Sigmoid colon (tissue), 7 donors: Measurements from ENCODE around the gene MPND. TPM values are rescaled to one million over a fixed set of nuclear protein-coding genes. Genes with fewer than 3 reads are reported as not detected.
A peak's percentile ranks its signal among the peaks of the same experiment; 100 is the strongest.

Source experiments
- DNase-seq: peaks from one replicate; pipeline ENCODE4 v3.0.0-alpha.2; 2019
- H3K27ac ChIP-seq, 4 donors: fragments of 200-600 bp; sonication (generic); one replicate each; pipeline ENCODE4 v1.5.1; 2016 to 2019; ENCODE audit warnings: mild to moderate bottlenecking in 1 of 4
- H3K27me3 ChIP-seq, 3 donors: fragments of 200-600 bp; sonication (generic); one replicate each; pipeline ENCODE4 v1.5.1; 2019; ENCODE audit warnings: mild to moderate bottlenecking in 1 of 3
- H3K36me3 ChIP-seq, 4 donors: fragments of 200-600 bp; sonication (generic); one replicate each; pipeline ENCODE4 v1.5.1; 2016 to 2019
- H3K4me1 ChIP-seq, 4 donors: fragments of 200-600 bp; sonication (generic); one replicate each; pipeline ENCODE4 v1.5.1; 2017 to 2019
- H3K4me3 ChIP-seq, 4 donors: fragments of 200-600 bp; sonication (generic); one replicate each; pipeline ENCODE4 v1.5.1; 2017 to 2019; ENCODE audit warnings: mild to moderate bottlenecking in 2 of 4, moderate library complexity in 1 of 4
- H3K9me3 ChIP-seq, 4 donors: fragments of 200-600 bp in 3 of 4; sonication (generic) in 3 of 4; one replicate each; pipeline versions ENCODE4 v1.5.1 to v1.6.1; 2013 to 2019
- EP300 ChIP-seq, 4 donors: sonication (generic); formaldehyde crosslinking; IDR thresholded peaks; one replicate each; pipeline ENCODE4 v1.6.1; 2017; ENCODE audit warnings: antibody characterized with exemption in 4 of 4
- POLR2A ChIP-seq, 2 donors: fragments of 450-650 bp; IDR thresholded peaks; one replicate each; pipeline ENCODE4 v1.6.1; 2016; ENCODE audit warnings: antibody characterized with exemption in 2 of 2, mild to moderate bottlenecking in 2 of 2, moderate library complexity in 2 of 2
- POLR2AphosphoS5 ChIP-seq, 4 donors: sonication (generic); formaldehyde crosslinking; IDR thresholded peaks; one replicate each; pipeline ENCODE4 v1.6.1; 2017; ENCODE audit warnings: antibody characterized with exemption in 4 of 4
- WGBS, 2 donors: extraction: QIAGEN DNeasy Blood & Tissue Kit; methylation state at CpG; one replicate each; pipeline ENCODE4 v1.1.7; 2013; 5-methylcytosine and 5-hydroxymethylcytosine counted together
- intact Hi-C: fragments of 100-400 bp; cut with DNase I; formaldehyde crosslinking; loops from one replicate; pipeline ENCODE4 v1.15.1; 2023
- polyA plus RNA-seq, 3 donors: library from polyadenylated mRNA; stranded (reverse); fragments of 200-250 nt; gene quantifications; one replicate each; pipeline ENCODE4 v1.2.3, GENCODE V29; 2013
- total RNA-seq, 4 donors: library from RNA; depleted of rRNA; stranded (reverse); fragments of >200 nt; gene quantifications; one replicate each; pipeline ENCODE4 v1.1.0, GENCODE V29; 2016
- TF ChIP-seq, protein P1 (sequence below), 4 experiments: fragments of 450-650 bp in 3 of 4; fragments of 200-600 bp in 1 of 4; IDR thresholded peaks; one replicate each; pipeline ENCODE4 v1.5.1; 2016 to 2019; ENCODE audit warnings: antibody characterized with exemption in 4 of 4, mild to moderate bottlenecking in 3 of 4, moderate library complexity in 2 of 4
- donor health status: healthy with polysubstance abuse.
- donor health status: Bipolar disorder and iron deficiency.
- donor health status: healthy.

The MPND gene
- total and polyA plus RNA-seq, 7 donors = 8.6 to 65.2 (median 13.3) TPM

DNA sequence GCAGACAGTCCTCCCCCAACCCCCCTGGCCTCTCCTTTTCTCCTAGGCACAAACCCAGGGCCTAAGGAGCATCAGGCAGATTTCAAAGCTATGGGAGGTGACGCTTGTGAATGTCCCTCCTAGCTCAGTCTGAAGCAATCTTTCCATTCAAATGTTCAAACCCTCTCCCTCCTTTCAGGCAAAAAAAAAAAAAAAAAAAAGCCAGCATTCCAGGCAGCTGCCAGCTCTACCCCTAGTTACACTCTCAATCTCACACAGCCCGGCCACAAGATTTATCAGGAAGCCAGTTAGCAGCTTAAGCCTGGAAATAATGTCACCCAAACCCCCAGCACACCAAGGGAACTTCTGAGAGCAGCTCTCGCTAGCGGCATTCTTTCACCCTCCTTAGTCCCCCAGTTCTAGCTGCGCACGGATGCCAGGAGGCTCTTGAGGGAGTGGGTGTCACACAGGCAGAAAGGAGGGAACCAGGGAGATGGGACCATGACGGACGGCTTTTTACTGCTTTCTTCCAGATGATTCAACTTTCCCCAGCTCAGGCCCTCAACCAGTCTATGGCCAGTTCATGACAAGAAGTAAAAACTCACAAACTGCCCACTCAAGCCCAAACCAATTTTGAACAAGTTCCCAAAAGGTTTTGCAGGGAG is 50.7 kb downstream of the MPND start:
- peaks cover 0 to 89% (median 80%) of the 10 kb centered on the region in 4 donors for H3K4me1 ChIP-seq
- intact Hi-C loops = no loop called here

DNA sequence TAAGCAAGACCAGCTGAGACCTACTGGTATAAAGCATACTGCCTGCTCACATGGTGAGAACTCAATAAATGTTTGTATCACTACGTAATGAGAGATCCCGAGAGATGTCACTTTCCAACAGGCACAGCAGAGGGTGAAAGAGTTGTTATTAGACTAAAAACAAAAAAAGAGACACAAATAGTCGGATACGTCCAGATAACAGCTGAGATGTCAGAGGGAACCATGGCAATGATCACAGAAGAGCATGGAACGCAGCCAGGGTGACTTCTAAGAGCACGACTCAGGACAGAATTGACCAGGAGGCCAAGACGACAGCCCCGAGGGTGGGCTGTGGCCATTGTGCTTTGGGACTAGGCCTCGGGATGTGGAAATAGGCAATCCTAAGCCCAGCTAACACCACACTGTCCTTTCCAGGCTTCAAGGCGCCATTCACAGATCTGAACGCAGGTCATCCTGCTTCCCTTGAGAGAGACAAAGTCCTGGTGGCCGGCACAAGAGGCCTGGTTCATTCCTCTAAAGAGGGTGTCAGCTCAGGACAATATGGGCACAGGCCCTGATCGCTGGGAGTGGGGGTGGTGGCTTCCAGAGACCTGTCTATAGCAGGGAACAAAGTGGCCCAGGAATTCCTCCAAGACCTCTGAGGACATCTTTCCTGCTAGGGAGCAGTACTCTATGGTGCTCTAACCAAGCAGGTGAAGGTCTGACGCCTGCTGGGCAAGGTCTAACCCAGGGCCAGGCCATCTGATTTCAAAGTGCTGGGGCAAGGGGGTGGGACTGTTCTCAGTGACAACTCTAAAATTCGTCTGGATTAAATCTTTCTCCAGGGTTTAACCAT is 53.8 kb downstream of the MPND start:
- no peaks in the 10 kb centered on the region for H3K9me3 ChIP-seq
- intact Hi-C loops = no loop called here
- H3K4me3 ChIP-seq = no peak overlapping the region
- peaks cover 0 to 12% (median 3%) of the 10 kb centered on the region in 4 donors for H3K36me3 ChIP-seq
- no peaks in the 10 kb centered on the region for H3K27me3 ChIP-seq
- peaks cover 0 to 78% (median 68%) of the 10 kb centered on the region in 4 donors for H3K4me1 ChIP-seq
- 88 to 89% methylated on average over 15 of the region's 15 CpGs for WGBS, 2 donors
- DNase-seq = no peak
- H3K27ac ChIP-seq = peak overlapping the region; percentile 18 to 42 (median 34)
- TF ChIP-seq EP300 (IDR thresholded peaks at IDR 0.05) (no peak), POLR2AphosphoS5 (IDR thresholded peaks at IDR 0.05) (no peak), POLR2A (IDR thresholded peaks at IDR 0.05) (no peak)
- TF ChIP-seq, protein P1, sequence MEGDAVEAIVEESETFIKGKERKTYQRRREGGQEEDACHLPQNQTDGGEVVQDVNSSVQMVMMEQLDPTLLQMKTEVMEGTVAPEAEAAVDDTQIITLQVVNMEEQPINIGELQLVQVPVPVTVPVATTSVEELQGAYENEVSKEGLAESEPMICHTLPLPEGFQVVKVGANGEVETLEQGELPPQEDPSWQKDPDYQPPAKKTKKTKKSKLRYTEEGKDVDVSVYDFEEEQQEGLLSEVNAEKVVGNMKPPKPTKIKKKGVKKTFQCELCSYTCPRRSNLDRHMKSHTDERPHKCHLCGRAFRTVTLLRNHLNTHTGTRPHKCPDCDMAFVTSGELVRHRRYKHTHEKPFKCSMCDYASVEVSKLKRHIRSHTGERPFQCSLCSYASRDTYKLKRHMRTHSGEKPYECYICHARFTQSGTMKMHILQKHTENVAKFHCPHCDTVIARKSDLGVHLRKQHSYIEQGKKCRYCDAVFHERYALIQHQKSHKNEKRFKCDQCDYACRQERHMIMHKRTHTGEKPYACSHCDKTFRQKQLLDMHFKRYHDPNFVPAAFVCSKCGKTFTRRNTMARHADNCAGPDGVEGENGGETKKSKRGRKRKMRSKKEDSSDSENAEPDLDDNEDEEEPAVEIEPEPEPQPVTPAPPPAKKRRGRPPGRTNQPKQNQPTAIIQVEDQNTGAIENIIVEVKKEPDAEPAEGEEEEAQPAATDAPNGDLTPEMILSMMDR (IDR thresholded peaks at IDR 0.05) = no peak

More for the DNA sequence above, 50.7 kb downstream of the MPND start:
- no peak for DNase-seq
- Histone ChIP-seq H3K36me3 (peaks cover 0 to 12% (median 3%) of the 10 kb centered on the region in 4 donors), H3K27ac (peak overlapping the region; percentile 42 to 84 (median 54)), H3K4me3 (no peak overlapping the region), H3K27me3 (no peaks in the 10 kb centered on the region), H3K9me3 (no peaks in the 10 kb centered on the region)
- 80 to 91% methylated on average over 8 of the region's 8 CpGs for WGBS, 2 donors
- TF ChIP-seq POLR2A (IDR thresholded peaks at IDR 0.05) = no peak
- no peak for TF ChIP-seq POLR2AphosphoS5 (IDR thresholded peaks at IDR 0.05)
- TF ChIP-seq, protein P1 (IDR thresholded peaks at IDR 0.05) = no peak
- TF ChIP-seq EP300 (IDR thresholded peaks at IDR 0.05) = no peak

DNA sequence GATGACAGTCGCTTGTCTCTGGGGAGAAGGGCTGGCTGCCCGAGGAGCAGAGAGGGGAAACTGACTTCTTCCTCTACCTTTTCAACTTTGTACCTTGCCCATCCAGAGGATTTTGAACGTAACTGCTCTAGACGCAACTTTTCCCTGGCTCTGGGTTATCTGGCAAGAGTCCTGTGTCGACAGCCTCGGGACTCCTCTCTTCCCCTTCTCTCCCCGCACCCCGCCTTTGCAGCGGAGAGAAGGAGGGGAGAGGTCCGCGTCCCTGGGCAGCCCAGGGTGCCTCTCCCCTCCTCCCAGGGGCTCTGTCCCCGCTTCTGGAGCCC is 56.4 kb downstream of the MPND start:
- Histone ChIP-seq H3K27me3 (no peaks in the 10 kb centered on the region), H3K27ac (peak overlapping the region; percentile 93 to 97 (median 96)), H3K9me3 (no peaks in the 10 kb centered on the region), H3K4me1 (peaks cover 0 to 63% (median 60%) of the 10 kb centered on the region in 4 donors), H3K4me3 (peak overlapping the region; percentile 91 to 98 (median 96)), H3K36me3 (peaks cover 0 to 12% (median 3%) of the 10 kb centered on the region in 4 donors)
- TF ChIP-seq POLR2A (IDR thresholded peaks at IDR 0.05) (no peak), EP300 (IDR thresholded peaks at IDR 0.05) (no peak), POLR2AphosphoS5 (IDR thresholded peaks at IDR 0.05) (no peak)
- TF ChIP-seq, protein P1 (IDR thresholded peaks at IDR 0.05) = no peak
- intact Hi-C loops = loop anchor here (2.0 to 5.0 kb wide), 3 partner anchors 57 to 238 kb away; partner anchors contain the start of genes MPND and TNFAIP8L1
- DNase-seq = peak; percentile 76
- 0 to 1% methylated on average over 12 of the region's 12 CpGs for WGBS, 2 donors

DNA sequence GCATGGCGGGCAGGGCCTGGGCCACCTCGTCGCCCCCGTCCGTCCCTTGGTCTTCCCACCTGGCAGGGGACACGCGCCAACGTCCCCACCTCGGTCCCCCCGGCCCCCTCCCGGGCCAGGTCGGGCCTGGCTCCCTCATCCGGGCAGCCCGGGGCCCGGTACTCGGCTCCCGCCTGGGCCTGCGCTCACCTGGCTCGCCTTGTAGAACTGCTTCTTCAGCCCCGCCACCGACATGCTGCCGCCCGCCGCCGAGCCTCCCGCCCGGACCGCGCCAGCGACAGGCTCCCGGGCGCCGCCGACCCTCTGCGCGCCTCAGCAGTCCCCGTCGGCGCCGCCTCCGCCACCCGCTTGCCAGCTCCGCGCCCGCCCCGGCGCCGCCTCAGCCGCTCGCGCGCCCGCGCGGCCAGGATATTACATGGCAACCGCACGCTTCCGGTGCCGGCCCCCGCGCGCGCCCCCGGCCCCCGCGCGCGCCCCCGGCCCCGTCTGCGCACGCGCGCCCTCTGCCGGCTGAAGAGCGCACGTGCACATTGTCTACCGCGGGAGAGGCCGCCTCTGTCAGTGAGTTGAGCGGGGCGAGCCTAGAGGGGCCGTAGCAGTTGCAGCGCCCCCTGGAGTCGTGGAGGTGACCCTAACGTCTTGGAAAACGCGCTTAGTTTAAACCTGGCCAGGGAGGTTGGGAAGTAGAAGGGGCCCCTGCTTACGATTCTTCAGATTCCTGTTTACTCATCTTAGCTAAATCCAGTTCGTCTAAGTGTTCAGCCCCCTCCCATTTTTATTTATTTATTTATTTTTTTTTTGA is 57.0 kb downstream of the MPND start, which contains the start of gene SH3GL1:
Gene SH3GL1, minus strand, starts transcription at position 413 of the 802 bp plus-strand sequence. Its CDS starts 179 bp downstream, at position 234.
- DNase-seq = peak; percentile 98
- Histone ChIP-seq H3K4me3 (peak within 1 kb of the TSS; percentile 91 to 98 (median 96)), H3K4me1 (peaks cover 0 to 58% (median 55%) of the 10 kb centered on the region in 4 donors), H3K9me3 (no peaks in the 10 kb centered on the region), H3K27ac (peak within 1 kb of the TSS; percentile 94 to 97 (median 96)), H3K27me3 (no peaks in the 10 kb centered on the region), H3K36me3 (peaks cover 0 to 8% (median under 1%) of the 10 kb centered on the region in 4 donors)
- intact Hi-C loops = loop anchor here (2.0 to 5.0 kb wide), 3 partner anchors 58 to 237 kb away; partner anchors contain the start of genes MPND and TNFAIP8L1
- WGBS, 2 donors = 1% methylated on average over 90 of the region's 90 CpGs
- TF ChIP-seq EP300 (IDR thresholded peaks at IDR 0.05) = peak in 1 of 4 donors; percentile 17
- peak in 3 of 4 donors; percentile 43 to 80 (median 66) for TF ChIP-seq POLR2AphosphoS5 (IDR thresholded peaks at IDR 0.05)
- TF ChIP-seq, protein P1 (IDR thresholded peaks at IDR 0.05) = peak; percentile 77 to 97 (median 88)
- TF ChIP-seq POLR2A (IDR thresholded peaks at IDR 0.05) = no peak
